NK-92 treated with Interleukin-12 subunit alpha and Interleukin-12 subunit beta, amount 100 ng/mL, for 24 hours (cell line): ENCODE data around the gene TTYH2.
A peak's percentile ranks its signal among the peaks of the same experiment; 100 is the strongest.

Experiments
- DNase-seq: peaks from one replicate; lab custom pipeline; 2025; lab: John Stamatoyannopoulos, UW

TTYH2 gene

GRCh38 chr17:74196541-74197317 lies 16.6 kb upstream of the TTYH2 start:
- no peak for DNase-seq

GRCh38 chr17:74197801-74198200 lies 15.6 kb upstream of the TTYH2 start:
- DNase-seq, result no peak

GRCh38 chr17:74198694-74199093 lies 14.7 kb upstream of the TTYH2 start:
- DNase-seq, result no peak

- DNase-seq, result no peak
Measured at GRCh38 chr17:74199306-74200092, 13.9 kb upstream of the TTYH2 start.

- DNase-seq, result no peak
Measured at GRCh38 chr17:74200112-74200511, 13.3 kb upstream of the TTYH2 start.

GRCh38 chr17:74201250-74201649 lies 12.1 kb upstream of the TTYH2 start:
- DNase-seq, result no peak

GRCh38 chr17:74201948-74202347 lies 11.4 kb upstream of the TTYH2 start:
- no peak for DNase-seq

- DNase-seq, result no peak
Measured at GRCh38 chr17:74202938-74203337, 10.4 kb upstream of the TTYH2 start.

- peak; percentile 91 for DNase-seq
Measured at GRCh38 chr17:74203439-74204240, 9.7 kb upstream of the TTYH2 start, which contains the start of gene RPL38. TSS of gene RPL38 (plus strand) at chr17:74203678. CDS start at chr17:74203956, 278 bp downstream.

- no peak for DNase-seq
Measured at GRCh38 chr17:74204474-74204873, 8.9 kb upstream of the TTYH2 start.

- no peak for DNase-seq
Measured at GRCh38 chr17:74205274-74205673, 8.1 kb upstream of the TTYH2 start.

- no peak for DNase-seq
Measured at GRCh38 chr17:74206332-74206818, 7.0 kb upstream of the TTYH2 start.

GRCh38 chr17:74210191-74211140 lies 2.9 kb upstream of the TTYH2 start:
- DNase-seq, result no peak

- no peak for DNase-seq
Measured at GRCh38 chr17:74211141-74211911, 2.0 kb upstream of the TTYH2 start.

GRCh38 chr17:74211912-74212208 lies 1.5 kb upstream of the TTYH2 start:
- DNase-seq, result no peak

GRCh38 chr17:74212209-74212912 lies 1.0 kb upstream of the TTYH2 start:
- DNase-seq, result no peak

GRCh38 chr17:74213861-74214391 lies 555 bp downstream of the TTYH2 start:
- no peak for DNase-seq

- no peak for DNase-seq
Measured at GRCh38 chr17:74214484-74215341, 1.3 kb downstream of the TTYH2 start.

GRCh38 chr17:74215342-74215727 lies 2.0 kb downstream of the TTYH2 start:
- DNase-seq, result no peak
